ENCODE data around the gene ENO3.
"Not testable (repeated sequence)": the region's sequence is repeated elsewhere in the genome, so short reads cannot be mapped to it uniquely, and the experiment has no call there.

ENO3 gene

DNA sequence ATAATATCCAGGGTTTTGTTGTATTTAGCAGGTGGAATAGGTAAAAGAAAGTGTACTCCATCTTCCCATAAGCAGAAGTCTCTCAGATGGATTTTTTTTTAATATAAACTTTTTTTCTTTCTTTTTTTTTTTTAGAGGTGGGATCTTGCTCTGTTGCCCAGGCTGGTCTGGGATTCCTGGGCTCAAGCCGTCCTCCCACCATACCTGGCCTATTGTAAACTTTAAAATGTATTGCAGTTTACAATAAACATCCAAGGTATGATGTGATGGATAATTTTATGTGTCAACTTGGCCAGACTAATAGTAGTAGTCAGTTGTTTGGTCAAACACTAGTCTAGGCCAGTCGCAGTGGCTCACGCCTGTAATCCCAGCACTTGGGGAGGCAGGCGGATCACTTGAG lies 29.6 kb upstream of the ENO3 start:
- TF ChIP-seq, protein P1, sequence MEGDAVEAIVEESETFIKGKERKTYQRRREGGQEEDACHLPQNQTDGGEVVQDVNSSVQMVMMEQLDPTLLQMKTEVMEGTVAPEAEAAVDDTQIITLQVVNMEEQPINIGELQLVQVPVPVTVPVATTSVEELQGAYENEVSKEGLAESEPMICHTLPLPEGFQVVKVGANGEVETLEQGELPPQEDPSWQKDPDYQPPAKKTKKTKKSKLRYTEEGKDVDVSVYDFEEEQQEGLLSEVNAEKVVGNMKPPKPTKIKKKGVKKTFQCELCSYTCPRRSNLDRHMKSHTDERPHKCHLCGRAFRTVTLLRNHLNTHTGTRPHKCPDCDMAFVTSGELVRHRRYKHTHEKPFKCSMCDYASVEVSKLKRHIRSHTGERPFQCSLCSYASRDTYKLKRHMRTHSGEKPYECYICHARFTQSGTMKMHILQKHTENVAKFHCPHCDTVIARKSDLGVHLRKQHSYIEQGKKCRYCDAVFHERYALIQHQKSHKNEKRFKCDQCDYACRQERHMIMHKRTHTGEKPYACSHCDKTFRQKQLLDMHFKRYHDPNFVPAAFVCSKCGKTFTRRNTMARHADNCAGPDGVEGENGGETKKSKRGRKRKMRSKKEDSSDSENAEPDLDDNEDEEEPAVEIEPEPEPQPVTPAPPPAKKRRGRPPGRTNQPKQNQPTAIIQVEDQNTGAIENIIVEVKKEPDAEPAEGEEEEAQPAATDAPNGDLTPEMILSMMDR (IDR thresholded peaks at IDR 0.05), result no peak
- Histone ChIP-seq H3K27ac (no peak overlapping the region), H3K36me3 (no peaks in the 10 kb centered on the region), H3K9me3 (no peaks in the 10 kb centered on the region), H3K4me1 (ENCODE audit: control insufficient read depth in 1 of 2, insufficient read depth in 1 of 2, low read depth in 1 of 2, low read length in 1 of 2) (peaks cover 9 to 11% of the 10 kb centered on the region in 2 experiments), H3K4me3 (ENCODE audit: low read depth in 1 of 2, low read length in 1 of 2) (no peak overlapping the region), H3K27me3 (no peaks in the 10 kb centered on the region)

DNA sequence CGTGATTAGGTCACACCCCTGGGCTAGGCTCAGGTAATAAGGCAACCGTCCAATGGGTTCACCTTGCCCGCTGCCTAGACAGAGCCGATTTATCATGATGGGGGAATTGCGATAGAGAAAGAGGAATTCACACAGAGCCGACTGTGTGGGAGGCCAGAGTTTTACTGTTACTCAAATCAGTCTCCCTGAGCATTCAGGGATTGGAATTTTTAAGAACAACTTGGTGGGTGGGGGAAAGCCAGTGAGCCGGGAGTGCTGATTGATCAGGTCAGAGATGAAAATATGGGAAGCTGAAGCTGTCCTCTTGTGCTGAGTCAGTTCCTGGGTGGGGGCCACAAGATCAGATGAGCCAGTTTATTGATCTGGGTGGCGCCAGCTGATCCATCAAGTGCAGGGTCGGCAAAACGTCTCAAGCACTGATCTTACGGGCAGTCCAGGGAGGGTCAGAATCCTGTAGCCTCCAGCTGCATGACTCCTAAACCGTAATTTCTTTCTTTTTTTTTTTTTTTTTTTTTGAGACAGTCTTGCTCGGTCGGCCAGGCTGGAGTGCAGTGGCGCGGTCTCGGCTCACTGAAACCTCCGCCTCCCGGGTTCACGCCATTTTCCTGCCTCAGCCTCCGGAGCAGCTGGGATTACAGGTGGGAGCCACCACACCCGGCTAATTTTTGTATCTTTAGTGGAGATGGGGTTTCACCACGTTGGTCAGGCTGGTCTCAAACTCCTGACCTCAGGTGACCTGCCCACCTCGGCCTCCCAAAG lies 24.2 kb upstream of the ENO3 start:
- H3K4me3 ChIP-seq (ENCODE audit: low read depth in 1 of 2, low read length in 1 of 2); H3K9me3 ChIP-seq; H3K4me1 ChIP-seq (ENCODE audit: control insufficient read depth in 1 of 2, insufficient read depth in 1 of 2, low read depth in 1 of 2, low read length in 1 of 2); H3K27me3 ChIP-seq; H3K27ac ChIP-seq; H3K36me3 ChIP-seq: not testable (repeated sequence)

DNA sequence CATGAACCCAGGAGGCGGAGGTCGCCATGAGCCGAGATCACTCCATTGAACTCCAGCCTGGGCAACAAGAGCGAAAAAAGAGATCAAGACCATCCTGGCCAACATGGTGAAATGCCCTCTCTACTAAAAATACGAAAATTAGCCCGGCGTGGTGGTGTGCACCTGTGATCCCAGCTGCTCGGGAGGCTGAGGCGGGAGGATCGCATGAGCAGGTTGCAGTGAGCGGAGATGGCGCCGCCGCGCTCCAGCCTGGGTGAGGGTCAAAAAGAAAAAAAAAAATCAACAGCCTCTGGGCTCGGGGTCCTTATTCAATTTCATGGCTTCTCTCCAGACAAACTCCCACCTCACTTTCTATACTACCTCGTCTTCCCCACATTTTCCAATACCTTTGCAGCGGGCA lies 22.0 kb upstream of the ENO3 start:
- TF ChIP-seq, protein P1 (IDR thresholded peaks at IDR 0.05), result no peak
- Histone ChIP-seq H3K27me3 (peaks cover 9% of the 10 kb centered on the region), H3K9me3 (no peaks in the 10 kb centered on the region), H3K36me3 (peaks cover 4% of the 10 kb centered on the region), H3K4me1 (ENCODE audit: control insufficient read depth in 1 of 2, insufficient read depth in 1 of 2, low read depth in 1 of 2, low read length in 1 of 2) (peaks cover 1 to 14% of the 10 kb centered on the region in 2 experiments), H3K4me3 (ENCODE audit: low read depth in 1 of 2, low read length in 1 of 2) (no peak overlapping the region), H3K27ac (no peak overlapping the region)

DNA sequence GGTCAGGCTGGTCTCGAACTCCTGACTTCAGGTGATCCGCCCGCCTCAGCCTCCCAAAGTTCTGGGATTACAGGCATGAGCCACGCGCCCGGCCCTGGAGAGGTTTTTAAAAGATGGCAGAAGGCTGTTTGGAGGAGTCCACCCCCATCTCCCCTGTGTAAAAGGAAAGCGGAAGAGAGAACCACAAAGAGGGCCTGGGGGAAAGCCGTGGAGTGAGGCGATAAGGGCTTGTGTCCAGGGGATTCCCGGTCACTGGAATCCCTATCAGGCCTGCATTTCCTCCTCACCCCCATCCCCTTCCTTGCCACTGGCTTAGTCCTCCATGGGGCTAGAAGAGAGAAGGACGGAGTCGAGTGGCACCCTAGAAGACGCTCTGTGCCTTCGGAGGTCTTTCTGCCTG lies 19.0 kb upstream of the ENO3 start, which contains the start of gene GP1BA:
TSS of gene GP1BA (plus strand) at position 315 of the 400 bp plus-strand sequence. CDS start 328 bp downstream, outside the sequence.
- Histone ChIP-seq H3K36me3 (peaks cover 16% of the 10 kb centered on the region), H3K27ac (no peak within 1 kb of the TSS), H3K4me1 (ENCODE audit: control insufficient read depth in 1 of 2, insufficient read depth in 1 of 2, low read depth in 1 of 2, low read length in 1 of 2) (peaks cover 11 to 24% of the 10 kb centered on the region in 2 experiments), H3K27me3 (peaks cover 16% of the 10 kb centered on the region), H3K4me3 (ENCODE audit: low read depth in 1 of 2, low read length in 1 of 2) (no peak within 1 kb of the TSS), H3K9me3 (no peaks in the 10 kb centered on the region)
- TF ChIP-seq, protein P1 (IDR thresholded peaks at IDR 0.05), result no peak

DNA sequence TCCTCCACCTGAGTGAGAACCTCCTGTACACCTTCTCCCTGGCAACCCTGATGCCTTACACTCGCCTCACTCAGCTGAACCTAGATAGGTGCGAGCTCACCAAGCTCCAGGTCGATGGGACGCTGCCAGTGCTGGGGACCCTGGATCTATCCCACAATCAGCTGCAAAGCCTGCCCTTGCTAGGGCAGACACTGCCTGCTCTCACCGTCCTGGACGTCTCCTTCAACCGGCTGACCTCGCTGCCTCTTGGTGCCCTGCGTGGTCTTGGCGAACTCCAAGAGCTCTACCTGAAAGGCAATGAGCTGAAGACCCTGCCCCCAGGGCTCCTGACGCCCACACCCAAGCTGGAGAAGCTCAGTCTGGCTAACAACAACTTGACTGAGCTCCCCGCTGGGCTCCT lies 18.2 kb upstream of the ENO3 start:
- H3K27ac ChIP-seq, result no peak overlapping the region
- TF ChIP-seq, protein P1 (IDR thresholded peaks at IDR 0.05), result no peak
- peaks cover 16% of the 10 kb centered on the region for H3K27me3 ChIP-seq
- peaks cover 24% of the 10 kb centered on the region for H3K36me3 ChIP-seq
- peaks cover 11 to 24% of the 10 kb centered on the region in 2 experiments for H3K4me1 ChIP-seq (ENCODE audit: control insufficient read depth in 1 of 2, insufficient read depth in 1 of 2, low read depth in 1 of 2, low read length in 1 of 2)
- H3K9me3 ChIP-seq, result no peaks in the 10 kb centered on the region
- H3K4me3 ChIP-seq (ENCODE audit: low read depth in 1 of 2, low read length in 1 of 2), result no peak overlapping the region

DNA sequence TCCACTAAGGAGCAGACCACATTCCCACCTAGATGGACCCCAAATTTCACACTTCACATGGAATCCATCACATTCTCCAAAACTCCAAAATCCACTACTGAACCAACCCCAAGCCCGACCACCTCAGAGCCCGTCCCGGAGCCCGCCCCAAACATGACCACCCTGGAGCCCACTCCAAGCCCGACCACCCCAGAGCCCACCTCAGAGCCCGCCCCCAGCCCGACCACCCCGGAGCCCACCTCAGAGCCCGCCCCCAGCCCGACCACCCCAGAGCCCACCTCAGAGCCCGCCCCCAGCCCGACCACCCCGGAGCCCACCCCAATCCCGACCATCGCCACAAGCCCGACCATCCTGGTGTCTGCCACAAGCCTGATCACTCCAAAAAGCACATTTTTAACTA lies 17.3 kb upstream of the ENO3 start:
- Histone ChIP-seq H3K36me3 (peaks cover 32% of the 10 kb centered on the region), H3K4me1 (ENCODE audit: control insufficient read depth in 1 of 2, insufficient read depth in 1 of 2, low read depth in 1 of 2, low read length in 1 of 2) (peaks cover 17 to 28% of the 10 kb centered on the region in 2 experiments), H3K9me3 (no peaks in the 10 kb centered on the region), H3K27me3 (peaks cover 16% of the 10 kb centered on the region), H3K4me3 (ENCODE audit: low read depth in 1 of 2, low read length in 1 of 2) (no peak overlapping the region), H3K27ac (no peak overlapping the region)
- TF ChIP-seq, protein P1 (IDR thresholded peaks at IDR 0.05), result no peak

Measured in neutrophil (primary cell).